Hepatocyte (in vitro differentiated cells): ENCODE measurements around the gene TCEA2.

Experiments
- CTCF ChIP-seq: fragments of 200-600 bp; sonication (generic); IDR thresholded peaks from 2 replicates; pipeline ENCODE4 v1.5.1; 2016; ENCODE audit warnings: antibody characterized with exemption, mild to moderate bottlenecking; ENCODE audit not compliant: poor library complexity
- EZH2 ChIP-seq: fragments of 200-600 bp; sonication (generic); IDR thresholded peaks from 2 replicates; pipeline ENCODE4 v1.6.1; 2016; ENCODE audit warnings: antibody characterized with exemption, mild to moderate bottlenecking, borderline replicate concordance

- TF ChIP-seq EZH2, result no peak
- TF ChIP-seq CTCF, result no peak
These were observed 30.0 kb upstream of the TCEA2 start for GRCh38 chr20:64032706-64033624.
